NCI-H446 (cell line): ENCODE data around the gene EIF4G2.

Source experiments
- DNase-seq, 2 experiments: peaks; one replicate each; lab custom pipeline; 2025; lab: John Stamatoyannopoulos, UW

The EIF4G2 gene

DNA sequence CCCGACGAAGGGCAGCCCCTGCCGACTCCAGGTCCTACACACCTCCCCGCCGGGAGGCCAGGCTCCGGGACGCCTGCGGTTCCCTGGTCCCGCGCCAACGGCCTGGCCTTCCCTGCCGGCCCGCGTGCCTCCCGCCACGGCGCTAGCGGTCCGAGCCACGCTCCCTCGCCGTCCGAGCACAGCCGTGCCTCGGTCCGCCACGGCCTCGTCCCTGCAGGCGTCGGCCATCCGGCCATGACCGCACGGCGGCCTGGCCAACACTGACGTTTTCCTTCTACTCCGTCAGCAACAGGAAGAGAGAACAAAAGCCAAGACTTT lies 532 bp downstream of the EIF4G2 start:
- no peak for DNase-seq

DNA sequence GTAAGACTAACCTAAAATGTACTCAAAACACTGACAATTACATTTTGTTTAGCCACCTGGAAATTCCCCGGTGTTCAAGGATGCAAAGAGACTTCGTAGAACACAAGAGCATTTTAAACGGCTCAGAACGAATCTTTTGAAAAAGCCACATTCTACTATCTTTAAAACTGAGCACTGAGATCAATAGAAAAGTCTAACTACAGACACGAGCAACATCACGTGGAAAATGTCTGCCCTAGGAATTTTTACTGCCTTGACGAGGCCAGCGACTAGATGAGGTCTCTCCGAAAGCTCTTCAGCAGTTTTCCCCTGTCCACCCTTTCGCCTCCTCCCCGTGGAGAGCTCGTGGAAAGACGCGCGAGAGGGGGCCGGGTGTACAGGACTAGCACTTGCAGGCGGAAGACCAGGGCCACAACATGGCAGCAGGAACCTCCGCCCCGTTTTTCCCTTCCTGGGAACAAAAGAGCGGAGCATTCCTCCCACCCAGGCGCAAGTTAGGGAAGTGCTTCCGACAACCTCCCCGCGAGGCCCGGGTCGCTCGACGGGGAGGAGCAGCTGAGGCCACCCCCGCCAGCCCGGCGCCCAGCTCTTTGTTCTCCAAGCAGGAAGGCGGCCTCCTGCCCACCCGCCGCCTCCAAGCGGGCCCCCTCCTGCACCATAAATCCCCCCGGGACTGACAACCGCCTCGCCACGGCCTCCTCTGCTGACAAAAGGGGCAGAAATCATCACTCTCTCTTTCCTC lies 1.1 kb downstream of the EIF4G2 start:
- peak in 1 of 2 experiments; percentile 56 for DNase-seq

DNA sequence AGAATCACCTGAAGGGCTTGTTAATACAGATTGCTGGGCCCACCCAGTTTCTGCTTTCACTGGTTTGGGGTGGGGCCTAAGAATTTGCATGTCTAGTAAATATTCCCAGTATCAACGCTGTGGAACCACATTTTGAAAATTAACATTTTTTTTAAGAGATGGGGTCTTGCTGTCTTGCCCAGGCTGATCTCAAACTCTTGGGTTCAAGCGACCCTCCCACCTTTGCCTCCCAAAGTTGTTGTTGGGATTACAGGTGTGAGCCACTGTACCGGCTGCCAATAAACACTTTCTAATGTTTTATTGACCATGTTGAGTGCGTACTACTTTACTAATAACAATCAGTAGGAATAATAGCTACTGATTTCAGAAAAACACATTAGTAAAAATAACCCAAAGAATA lies 2.5 kb downstream of the EIF4G2 start:
- DNase-seq = no peak

DNA sequence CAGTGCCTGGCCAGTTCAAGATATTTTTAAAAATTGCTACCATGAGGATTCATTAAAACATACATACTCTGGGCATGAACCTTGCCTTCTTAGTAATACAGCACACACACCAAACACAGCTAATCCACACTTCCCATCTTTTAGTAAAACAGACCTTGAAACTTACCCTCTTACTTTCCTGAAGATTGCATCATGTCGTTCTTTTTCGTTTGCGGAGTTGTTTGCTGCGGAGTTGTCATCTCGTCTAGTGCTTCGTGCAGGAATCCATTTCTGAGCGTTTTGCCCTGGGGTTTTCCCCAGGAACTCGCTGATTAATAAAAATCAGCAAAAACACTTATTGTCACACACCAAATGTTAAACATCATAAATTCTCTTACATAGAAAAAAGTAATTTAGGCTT lies 3.0 kb downstream of the EIF4G2 start:
- DNase-seq = no peak

DNA sequence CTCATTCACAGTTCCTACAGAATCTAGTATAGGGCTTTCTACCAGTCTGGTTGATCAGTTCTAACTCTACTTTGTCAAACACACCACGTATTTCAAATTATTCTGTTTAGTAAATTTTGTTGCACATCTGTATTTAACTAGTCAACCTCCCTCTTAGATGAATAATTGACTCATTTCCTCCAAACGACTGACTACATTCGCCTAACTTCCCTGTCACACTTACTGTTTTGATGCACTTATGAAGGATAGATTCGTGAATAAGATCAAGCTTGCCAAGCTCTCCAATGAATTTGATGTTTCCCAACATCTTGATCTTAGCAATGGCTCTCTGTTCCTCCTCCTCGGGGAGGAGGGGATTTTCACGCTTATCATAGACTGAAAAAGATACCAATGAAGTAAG lies 5.0 kb downstream of the EIF4G2 start:
- no peak for DNase-seq

DNA sequence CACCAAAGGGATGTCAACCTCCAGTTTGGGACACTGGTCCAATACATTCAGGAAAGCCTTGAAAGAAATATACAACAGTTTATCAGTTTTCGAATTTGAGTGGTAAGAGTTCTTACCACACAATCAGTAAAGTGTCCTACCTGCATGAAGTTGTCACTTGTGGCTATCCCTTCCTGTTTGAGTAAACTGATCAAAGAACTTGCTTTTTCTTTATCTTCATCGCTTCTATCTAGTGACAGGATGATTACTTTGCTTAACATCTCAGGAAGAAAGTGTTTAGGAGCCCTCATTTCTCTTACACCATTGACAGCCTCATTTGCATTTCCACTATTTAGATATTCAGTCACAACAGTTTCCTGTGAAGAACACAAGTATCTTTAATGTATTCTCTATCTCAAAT lies 8.4 kb downstream of the EIF4G2 start:
- DNase-seq = no peak

DNA sequence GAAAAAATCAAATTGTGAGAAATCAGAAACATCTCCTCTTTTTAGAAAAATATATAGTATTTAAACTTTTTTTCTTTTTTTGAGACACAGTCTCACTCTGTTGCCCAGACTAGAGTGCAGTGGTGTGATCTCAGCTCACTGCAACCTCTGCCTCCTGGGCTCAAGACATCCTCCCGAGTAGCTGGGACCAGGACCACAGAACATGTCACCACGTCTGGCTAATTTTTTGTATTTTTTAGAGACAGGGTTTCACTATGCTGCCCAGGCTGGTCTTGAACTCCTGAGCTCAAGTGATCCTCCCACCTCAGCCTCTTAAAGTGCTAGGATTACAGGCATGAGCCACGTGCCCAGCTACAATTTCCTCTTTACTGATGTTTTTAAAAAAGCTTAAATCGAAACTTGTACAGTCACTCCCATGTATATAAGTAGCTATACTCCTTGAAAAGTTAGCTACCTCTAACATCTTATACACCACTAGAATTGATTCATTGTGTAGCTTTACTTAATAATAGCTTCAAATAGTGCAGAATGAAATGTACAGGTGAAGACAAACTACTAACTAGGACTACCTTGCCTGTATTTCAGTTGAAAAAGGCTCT lies 10.3 kb downstream of the EIF4G2 start:
- no peak for DNase-seq

DNA sequence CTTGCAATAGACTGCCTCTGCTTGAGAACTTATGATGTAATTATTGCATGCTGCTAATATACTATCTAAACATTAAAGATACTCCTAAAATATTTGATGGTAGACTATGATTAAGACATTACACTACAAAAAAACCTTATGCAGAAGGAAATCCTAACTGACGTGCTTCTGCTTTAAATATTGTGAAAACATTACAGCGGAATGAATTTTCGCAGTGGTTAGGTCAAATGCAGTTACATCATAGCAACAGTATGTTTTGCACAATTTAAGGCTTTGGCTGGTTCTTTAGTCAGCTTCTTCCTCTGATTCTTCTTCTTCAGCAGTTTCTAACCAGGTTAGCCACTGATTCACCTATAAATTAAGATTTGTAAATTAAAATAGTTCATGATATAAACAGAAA lies 11.2 kb downstream of the EIF4G2 start:
- DNase-seq = no peak

DNA sequence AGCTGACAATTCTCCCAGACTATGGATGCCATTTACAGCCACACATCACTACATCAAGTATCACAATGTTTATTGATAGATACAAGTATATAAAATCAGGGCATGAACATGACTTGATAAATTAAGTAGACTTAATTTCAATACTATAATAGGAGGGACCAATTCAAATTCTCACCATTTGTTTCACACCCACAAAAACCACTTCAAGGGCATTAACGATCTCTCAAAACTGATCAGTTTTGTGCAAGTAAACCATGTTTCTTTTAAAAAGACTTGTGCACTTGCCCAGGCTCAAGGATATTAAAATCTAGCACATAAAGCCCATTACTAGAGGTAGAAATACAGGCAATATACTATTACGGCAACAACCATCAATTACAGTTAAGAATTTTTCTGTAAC lies 11.7 kb downstream of the EIF4G2 start:
- DNase-seq = no peak

DNA sequence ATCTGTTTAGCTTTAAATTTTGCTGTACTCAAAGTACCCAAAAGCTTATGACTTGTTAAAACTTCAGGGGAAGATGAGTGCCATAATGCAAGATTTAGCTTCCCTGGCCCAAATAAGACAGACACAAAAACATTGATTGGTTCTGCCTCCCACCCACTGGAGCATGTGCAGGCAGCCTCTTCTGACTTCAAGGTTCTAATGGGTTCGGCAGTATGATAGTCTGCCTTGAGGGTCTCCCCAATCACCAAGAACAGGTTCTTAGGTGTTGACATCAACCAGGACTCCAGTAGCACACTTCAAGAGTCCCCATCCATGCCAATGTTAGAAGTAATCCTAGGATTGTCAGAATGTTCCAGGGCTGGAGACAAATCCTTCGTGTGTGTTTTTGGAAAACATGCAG lies 12.5 kb downstream of the EIF4G2 start:
- no peak for DNase-seq

DNA sequence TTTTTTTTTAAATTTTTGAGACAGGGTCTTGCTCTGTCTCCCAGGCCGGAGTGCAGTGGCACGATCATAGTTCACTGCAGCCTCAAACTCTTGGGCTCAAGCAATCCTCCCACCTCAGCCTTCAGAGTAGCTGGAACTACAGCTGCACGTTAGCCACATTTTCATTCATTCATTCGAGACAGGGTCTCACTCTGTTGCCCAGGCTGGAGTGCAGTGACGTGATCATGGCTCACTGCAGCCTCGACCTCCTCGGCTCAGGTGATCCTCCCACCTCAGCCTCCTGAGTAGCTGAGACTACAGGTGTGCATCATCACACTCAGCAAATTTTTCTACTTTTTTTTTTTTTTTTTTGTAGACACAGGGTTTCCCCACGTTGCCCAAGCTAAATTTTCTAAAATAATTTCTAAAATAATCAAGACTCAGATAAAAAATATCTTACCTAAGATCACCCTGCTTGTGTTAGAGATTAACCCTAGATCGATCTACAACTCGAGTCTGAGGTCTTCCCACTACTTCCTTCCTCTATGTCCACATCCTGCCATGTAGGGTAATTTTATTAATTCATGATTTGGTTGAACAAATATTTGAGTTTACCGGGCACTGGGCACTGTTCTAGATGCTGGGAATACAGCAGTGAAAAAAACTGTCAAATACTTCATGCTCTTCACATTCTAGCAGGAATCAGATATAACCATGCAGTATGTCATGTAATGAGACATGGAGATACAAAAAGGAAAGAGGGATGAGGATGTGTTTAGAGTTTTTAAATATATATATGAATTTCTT lies 15.1 kb downstream of the EIF4G2 start:
- DNase-seq = no peak

DNA sequence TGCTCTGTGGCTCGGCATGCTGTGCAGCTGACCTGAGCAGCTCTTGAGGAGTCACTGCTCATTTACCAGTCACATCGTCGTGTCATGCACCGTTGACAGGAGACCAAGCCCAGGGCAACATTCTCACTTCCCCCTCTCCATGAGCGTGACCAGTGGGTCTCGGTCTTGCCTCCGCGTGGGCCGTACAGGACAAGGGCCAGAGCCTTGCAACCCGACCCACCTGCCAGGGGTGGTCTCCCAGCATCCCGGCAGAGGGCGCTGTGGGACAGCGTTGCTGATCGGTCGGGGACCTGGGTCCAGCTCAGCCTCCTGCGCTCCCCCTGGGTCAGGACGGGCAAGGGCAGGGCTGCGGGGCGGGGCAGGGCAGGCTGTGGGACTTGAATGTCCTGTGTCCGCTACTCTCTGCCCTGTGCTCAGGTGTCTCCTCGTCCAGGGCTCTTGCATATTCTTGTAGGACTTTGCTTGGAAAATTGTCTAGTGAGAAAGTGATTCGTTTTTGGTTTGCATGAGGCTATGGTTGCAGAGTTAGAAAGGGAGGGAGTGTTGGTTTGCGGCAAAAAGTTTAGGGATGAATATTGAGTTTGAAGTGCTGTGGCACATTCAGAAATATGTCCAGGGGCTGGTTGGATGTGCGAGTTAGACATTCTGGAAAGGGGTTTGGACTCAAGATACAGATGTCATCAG lies 16.2 kb downstream of the EIF4G2 start:
- DNase-seq = peak; percentile 36 to 78

DNA sequence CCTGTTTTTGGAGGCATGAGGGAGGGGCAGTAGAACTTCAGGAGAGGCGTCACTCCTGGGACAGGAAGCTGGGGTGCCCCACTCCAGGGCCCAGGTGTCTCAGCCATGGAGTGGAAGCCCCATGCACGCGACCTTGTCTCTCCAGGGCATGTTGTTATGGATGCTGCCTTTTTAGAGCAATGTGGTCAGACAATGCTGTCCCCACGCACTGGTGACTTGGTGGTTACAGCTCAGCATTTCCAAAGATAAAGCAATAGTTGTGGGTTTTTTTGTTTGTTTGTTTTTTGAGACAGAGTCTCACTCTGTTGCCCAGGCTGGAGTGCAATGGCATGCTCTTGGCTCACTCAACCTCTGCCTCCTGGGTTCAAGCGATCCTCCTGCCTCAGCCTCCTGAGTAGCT lies 22.3 kb downstream of the EIF4G2 start:
- DNase-seq = no peak

DNA sequence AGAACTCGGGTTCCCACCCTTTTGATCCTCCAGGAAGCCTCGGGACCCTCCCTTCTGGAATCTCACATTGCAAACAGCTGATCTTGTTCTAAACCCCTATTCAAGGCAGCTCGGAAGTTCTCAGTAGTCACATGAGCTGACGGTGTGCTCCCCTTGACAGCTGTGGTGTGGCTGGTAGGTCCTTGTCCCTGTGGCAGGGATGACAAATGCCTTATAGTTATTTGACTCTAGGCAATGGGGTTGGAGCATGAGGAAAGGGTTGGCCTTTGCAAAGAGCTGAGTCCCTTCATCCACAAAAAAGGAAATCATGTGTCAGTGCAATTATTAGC lies 23.6 kb downstream of the EIF4G2 start:
- no peak for DNase-seq

DNA sequence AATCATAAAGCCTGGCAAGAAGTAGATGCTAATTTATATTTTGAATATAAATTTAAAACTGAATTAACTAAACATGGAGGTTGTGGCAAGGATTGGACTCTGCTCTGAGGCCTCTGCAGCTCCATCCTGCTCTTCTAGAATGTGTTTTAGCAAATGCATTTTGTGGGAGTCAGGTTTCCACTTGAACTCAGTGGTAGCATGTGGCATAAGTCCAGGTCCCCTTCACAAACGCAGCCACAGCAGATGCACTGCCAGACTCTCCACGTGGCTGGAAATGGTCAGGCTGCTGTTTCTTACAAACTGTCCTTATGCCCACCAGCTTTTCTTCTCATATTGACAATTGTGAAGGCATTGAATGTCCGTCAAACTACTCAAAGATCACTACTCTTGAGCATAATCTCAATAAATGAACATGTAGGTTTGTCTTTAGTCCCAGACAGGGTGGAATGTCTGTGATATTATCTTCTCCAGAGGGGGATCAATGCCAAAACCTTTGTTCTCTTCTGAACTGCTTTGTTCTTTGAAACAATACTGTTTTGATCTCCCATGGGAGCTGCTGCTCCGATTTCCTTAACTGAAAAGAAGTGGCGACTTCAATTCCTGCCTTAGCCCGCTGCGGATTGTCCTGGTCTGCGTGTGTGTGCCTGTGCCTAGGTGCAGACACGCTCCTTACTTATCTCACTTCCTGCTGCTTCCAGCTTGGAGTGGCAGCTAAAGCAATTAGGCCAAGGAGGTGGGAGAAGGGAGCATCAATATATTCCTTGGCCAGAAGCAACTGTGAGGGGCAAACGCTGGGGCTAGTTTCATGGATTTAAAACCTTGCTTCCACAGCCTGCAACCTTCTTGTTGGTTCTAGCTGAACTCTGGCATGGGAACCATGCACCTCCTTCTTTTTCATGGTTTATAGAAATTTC lies 24.2 kb downstream of the EIF4G2 start:
- peak; percentile 19 to 65 for DNase-seq

DNA sequence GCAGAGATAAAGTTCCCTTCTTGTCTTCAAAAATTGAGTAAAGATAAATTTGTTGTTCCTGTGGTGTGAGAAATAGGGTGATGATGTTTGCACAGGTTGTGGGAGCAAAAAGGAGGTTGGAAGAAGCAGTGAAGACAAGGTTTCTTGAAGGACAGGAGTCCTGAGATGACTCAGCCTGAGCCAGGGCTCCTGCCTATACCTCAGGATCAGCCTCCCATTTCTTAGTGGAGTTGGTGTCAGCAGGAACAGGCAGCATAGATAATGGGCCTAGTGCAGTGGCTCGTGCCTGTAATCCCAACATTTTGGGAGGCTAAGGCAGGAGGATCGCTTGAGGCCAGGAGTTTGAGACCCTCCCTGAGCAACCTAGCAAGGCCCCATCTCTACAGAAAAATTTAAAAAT lies 28.7 kb downstream of the EIF4G2 start:
- no peak for DNase-seq

DNA sequence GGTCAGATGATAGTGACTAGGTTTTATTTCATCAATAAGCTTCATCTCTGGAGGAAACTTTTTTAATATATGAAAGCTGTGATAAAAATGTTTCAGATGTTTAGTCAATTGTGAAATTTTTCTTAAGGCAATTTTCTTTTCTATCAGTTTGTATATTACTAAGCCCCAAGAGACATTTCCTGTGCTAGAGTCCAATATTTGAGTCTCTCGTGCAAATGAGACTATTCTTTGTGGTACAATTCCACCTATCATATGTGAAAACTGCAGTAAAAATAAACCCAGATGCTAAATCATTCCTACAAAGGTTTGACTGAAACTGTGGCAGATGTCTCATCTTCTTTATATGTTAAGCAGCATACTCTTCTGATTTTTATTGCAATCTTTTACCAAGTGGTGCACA lies 29.6 kb downstream of the EIF4G2 start:
- no peak for DNase-seq

DNA sequence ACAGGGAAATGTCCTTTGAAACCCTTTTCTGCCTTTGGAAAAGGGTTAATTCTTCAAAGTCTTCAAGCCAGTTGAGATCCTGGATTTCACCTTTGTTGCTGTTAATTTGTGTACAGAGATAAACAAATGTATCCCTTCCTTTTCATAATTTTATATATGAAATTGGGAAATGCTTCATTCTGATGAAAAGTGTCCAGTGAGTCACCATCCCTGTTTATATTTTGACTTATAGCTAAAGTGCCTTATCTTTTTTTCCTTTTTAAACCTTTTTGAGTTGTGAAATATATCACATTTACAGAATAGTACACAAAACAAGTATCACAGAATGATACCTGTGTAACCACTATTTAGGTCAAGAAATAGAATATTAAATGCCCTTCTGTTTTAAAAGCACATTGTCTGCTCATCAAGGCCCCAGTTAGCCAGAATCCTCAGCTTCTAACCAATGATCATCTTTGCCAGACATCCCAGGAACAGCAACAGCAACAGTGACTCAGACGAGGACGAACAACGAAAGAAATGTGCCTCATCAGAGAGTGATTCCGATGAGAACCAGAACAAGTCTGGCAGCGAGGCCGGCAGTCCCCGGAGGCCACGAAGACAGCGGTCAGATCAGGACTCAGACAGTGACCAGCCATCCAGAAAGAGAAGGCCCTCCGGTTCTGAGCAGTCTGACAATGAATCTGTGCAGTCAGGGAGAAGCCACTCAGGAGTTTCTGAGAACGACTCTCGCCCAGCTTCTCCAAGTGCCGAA lies 30.3 kb downstream of the EIF4G2 start:
- DNase-seq = no peak

DNA sequence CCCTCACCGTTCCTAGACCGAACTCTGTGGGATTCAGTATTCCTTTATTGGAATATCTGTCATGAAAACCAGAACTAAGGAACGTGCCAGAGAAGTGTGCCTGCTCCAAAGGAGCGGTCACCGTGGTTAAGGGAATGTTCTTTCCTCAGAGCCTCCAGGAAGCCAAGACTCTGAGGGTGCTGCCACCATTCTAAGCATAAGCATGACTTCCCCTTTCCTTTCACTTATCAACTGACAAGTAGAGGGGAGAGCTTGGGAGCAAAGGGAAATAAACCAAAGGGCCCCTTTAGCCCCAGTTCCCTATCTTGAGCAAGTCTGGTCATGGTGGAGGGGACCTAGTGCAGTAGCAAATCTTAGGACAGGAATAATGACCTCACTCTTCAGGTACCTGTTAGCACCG lies 30.9 kb downstream of the EIF4G2 start:
- no peak for DNase-seq

DNA sequence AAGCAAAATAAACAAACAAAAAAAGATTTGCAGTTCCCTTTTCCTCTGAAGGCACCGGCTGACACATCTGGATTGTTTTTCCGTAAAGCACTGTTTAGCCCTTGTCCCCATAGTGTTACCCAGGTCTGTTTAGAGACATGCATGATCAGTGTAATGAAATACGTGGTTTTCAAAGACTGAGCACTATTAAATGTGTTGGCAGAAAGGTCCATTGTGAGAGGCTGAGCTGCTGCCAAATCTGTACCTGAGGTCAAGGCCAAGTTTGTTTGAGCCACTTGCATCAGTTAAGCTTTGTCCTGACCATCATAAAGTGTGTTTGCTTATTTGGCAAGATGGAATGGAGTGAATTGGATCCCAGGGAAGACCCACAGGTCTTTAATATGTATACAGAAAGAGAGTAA lies 31.3 kb downstream of the EIF4G2 start:
- no peak for DNase-seq

DNA sequence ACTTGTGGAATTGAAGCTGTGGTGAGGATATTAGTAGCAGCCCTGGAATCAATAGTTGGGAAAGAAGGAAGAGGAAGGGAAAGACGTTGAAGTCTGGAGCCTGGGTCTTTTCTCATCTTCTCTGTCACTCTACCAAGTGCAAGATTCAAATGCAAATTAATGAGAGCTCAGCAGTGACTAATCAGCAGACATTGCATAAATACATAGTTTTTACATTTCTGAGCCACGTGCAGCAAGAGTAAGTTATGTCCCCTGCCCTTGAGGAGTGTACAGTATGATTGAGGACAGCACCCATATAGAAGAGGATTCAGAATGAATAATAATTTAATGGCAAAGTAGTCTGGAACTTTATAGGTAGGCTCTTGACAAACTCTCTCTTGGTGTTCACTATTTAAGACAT lies 33.9 kb downstream of the EIF4G2 start:
- no peak for DNase-seq
